RWPE2 (cell line): Measurements from ENCODE around the gene EDN3.
"Not testable (repeated sequence)": the region's sequence is repeated elsewhere in the genome, so short reads cannot be mapped to it uniquely, and the experiment has no call there.

Experiments
- ATAC-seq: fragments of 200-7000 bp; cut with Tn5 transposase; 3 replicates; pipeline ENCODE4 v1.9.1; 2021; ENCODE audit warnings: low read depth
- DNase-seq: peaks from one replicate; pipeline ENCODE4 v3.0.0-alpha.2; 2020; ENCODE audit warnings: low spot score
- H3K27ac ChIP-seq: fragments of 450-650 bp; 2 replicates; pipeline ENCODE4 v1.5.1; 2017; ENCODE audit warnings: mild to moderate bottlenecking; ENCODE audit not compliant: poor library complexity, severe bottlenecking
- H3K27me3 ChIP-seq: fragments of 250-450 bp; sonication (Bioruptor Pico); 2 replicates; pipeline ENCODE4 v1.5.1; 2021; ENCODE audit warnings: mild to moderate bottlenecking, moderate library complexity; ENCODE audit not compliant: insufficient read depth, poor library complexity, severe bottlenecking
- H3K36me3 ChIP-seq: fragments of 250-450 bp; sonication (Bioruptor Pico); 2 replicates; pipeline ENCODE4 v1.5.1; 2020; ENCODE audit warnings: low read depth, mild to moderate bottlenecking, moderate library complexity
- H3K4me1 ChIP-seq: fragments of 250-450 bp; sonication (Bioruptor Pico); 2 replicates; pipeline ENCODE4 v1.5.1; 2021; ENCODE audit warnings: mild to moderate bottlenecking, moderate library complexity; ENCODE audit not compliant: insufficient read depth, poor library complexity, severe bottlenecking
- H3K4me3 ChIP-seq: fragments of 250-450 bp; sonication (Bioruptor Pico); 2 replicates; pipeline ENCODE4 v1.5.1; 2021; ENCODE audit warnings: mild to moderate bottlenecking, moderate library complexity; ENCODE audit not compliant: severe bottlenecking
- H3K9me3 ChIP-seq: fragments of 250-450 bp; sonication (Bioruptor Pico); 2 replicates; pipeline ENCODE4 v1.5.1; 2021; ENCODE audit warnings: mild to moderate bottlenecking, moderate library complexity; ENCODE audit not compliant: severe bottlenecking
- CTCF ChIP-seq: fragments of 450-650 bp; IDR thresholded peaks from one replicate; pipeline ENCODE4 v1.5.1; 2017; ENCODE audit warnings: mild to moderate bottlenecking, moderate library complexity; ENCODE audit not compliant: poor library complexity, severe bottlenecking

The EDN3 gene

DNA sequence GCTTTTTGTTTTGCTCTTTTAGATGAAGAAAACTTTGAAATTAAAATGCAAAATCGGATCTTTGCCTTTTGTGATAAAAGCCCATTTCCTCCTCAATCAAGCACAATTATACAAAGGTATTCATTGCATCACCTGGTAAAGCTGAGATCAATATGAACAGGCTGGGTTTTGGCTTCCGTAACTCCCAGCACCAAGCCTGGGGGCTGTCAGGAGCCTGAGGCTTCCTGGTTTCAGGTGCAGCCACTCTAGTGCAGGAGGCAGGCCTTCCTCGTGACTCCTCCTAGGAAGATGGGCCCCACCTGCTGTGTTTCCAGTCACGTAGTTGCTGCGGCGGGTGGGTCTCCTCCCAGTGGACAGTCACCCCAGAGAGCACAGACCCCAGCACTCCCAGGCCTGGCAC lies 54.0 kb downstream of the EDN3 start:
- Histone ChIP-seq H3K9me3 (no peaks in the 10 kb centered on the region), H3K4me1 (no peaks in the 10 kb centered on the region), H3K4me3 (no peak overlapping the region), H3K27me3 (peaks cover 42% of the 10 kb centered on the region), H3K36me3 (no peaks in the 10 kb centered on the region), H3K27ac (no peak overlapping the region)
- DNase-seq = no peak
- ATAC-seq = no peak
- TF ChIP-seq CTCF = no peak

DNA sequence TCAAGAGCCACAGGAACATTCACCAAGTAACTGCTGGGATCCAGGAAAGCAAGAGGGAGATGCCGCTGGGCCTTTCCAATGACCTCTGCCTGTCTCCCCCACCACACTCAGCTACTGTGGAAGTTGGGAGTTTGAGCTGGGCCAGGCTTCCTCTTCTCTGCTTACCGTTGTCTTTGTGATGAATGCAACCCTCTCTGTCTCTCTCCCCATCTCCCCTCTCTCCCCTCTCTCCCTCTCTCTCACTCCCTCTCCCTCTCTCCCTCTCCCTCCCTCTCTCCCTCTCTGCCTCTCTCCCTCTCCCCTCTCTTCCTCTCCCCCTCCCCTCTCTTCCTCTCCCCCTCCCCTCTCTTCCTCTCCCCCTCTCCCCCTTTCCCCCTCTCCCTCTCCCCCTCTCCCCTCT lies 54.8 kb downstream of the EDN3 start:
- no peak for TF ChIP-seq CTCF
- ATAC-seq (no peak), DNase-seq (no peak)
- Histone ChIP-seq H3K4me3 (no peak overlapping the region), H3K27me3 (peaks cover 48% of the 10 kb centered on the region), H3K36me3 (no peaks in the 10 kb centered on the region), H3K4me1 (no peaks in the 10 kb centered on the region), H3K27ac (no peak overlapping the region), H3K9me3 (no peaks in the 10 kb centered on the region)

- Histone ChIP-seq H3K27ac (no peak overlapping the region), H3K9me3 (no peaks in the 10 kb centered on the region), H3K4me3 (no peak overlapping the region), H3K36me3 (no peaks in the 10 kb centered on the region), H3K27me3 (peaks cover 55% of the 10 kb centered on the region), H3K4me1 (no peaks in the 10 kb centered on the region)
- ATAC-seq (no peak), DNase-seq (no peak)
- no peak for TF ChIP-seq CTCF
Observed at GRCh38 chr20:59356662-59357165, 56.3 kb downstream of the EDN3 start.

GRCh38 chr20:59358793-59359192 lies 58.4 kb downstream of the EDN3 start:
- H3K27ac ChIP-seq, DNase-seq, H3K4me3 ChIP-seq, H3K9me3 ChIP-seq, H3K4me1 ChIP-seq, H3K36me3 ChIP-seq, ATAC-seq: not testable (repeated sequence)
- H3K27me3 ChIP-seq = peaks cover 55% of the 10 kb centered on the region

DNA sequence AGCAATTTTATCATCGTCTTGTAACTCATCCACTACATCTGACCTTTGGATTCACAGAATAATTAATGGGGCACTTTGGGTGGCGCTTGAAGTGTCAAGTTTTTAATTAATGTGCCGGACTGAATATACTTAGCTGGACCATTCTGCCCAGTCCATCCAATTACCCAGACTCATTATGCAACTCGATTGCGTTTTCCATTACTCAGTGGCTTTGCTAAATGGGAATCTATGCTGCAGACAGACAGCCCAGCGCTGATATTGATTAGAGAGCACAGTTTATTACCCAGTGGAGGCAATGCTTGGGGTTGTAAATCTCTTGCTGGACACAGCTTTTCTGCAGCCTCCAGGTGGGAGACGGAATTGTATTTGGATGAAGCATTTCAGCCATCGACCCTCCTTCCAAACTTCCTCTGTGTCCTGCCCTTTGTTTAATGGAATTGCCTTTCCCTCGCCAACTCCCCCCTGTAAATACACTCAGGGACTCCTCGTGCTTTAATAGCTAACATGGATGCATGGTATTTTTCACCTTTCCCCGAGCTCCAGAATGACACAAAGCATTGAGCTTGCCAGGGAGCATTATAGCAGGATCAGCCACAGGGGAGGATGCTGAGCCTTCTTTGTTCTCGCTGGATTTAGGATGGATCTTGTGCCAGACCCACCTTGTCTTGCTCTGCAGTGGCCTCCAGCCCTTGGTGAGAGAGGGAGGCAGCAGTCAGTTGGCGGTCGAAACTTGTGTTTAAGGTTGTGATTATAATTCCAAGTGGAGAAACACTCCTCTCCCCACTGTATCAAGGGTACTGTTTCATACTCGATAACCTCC lies 59.7 kb downstream of the EDN3 start:
- no peak overlapping the region for H3K4me3 ChIP-seq
- no peaks in the 10 kb centered on the region for H3K9me3 ChIP-seq
- H3K27me3 ChIP-seq = peaks cover 66% of the 10 kb centered on the region
- no peaks in the 10 kb centered on the region for H3K4me1 ChIP-seq
- no peak overlapping the region for H3K27ac ChIP-seq
- ATAC-seq (no peak), DNase-seq (no peak)
- no peaks in the 10 kb centered on the region for H3K36me3 ChIP-seq
- no peak for TF ChIP-seq CTCF
